Activated effector memory CD4-positive, alpha-beta T cell treated with Interleukin-2 at 50 U/mL for 16 hours (primary cell): ENCODE data around the gene SNED1.
A peak's percentile ranks its signal among the peaks of the same experiment; 100 is the strongest.

Experiments
- DNase-seq: peaks from one replicate; pipeline ENCODE4 v3.0.0-alpha.2; 2020

The SNED1 gene

DNA sequence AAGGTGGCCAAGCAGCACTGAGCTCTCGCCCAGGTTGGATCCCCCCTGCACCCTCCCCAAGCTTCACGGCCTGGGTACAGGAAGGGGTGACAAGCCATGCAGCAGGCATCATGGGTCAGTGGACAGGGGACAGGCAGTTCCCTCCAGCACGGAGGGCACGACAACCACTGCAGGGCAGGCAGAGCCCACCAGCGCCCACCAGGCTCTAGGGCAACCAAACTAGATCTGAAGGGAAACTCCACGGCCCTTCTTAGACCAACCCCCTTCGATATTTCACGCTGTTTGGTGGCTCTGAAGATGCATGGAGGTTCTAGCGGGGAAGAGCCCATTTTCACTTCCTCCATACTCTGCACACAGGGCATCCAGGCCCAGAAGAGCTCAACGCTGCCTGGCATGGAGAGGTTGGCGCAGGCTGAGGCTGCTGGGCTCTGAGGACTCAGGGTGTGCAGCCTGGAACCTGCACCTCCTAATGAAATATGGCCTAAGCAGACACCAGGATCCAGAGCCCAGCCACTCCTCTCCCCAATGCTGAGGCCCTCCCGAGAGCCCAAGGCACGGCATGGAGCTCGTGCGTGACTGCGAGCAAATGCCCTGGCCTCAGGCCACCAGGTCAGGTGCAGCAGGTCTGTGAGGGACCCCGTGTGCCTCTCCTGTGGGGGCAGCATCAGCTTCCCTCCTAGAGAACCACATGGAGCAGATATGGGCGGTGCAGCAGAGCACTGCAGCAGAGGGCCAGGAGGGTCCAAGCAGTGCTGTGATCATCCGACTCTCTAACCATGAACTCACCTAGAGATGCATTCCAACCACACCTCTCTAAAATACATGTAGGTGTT, 112.4 kb downstream of the SNED1 start:
- DNase-seq, result no peak

DNA sequence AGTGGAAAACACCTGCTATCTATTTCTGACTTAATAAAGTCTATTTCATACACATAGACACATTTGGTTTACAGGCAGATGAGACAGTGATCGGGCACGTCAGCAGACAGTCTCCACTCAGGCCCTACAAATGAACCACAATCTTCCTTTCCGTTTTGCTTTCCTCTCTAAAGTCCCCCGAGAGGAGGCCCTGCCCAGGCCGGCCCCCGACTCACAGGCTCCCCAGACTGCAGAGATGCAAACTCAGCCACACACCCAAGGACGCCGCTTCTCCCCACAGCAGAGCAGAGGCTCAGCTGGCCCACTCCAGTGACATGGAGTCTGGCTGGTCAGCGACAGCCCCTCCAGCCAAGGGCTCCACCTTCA, 113.0 kb downstream of the SNED1 start:
- DNase-seq, result no peak

DNA sequence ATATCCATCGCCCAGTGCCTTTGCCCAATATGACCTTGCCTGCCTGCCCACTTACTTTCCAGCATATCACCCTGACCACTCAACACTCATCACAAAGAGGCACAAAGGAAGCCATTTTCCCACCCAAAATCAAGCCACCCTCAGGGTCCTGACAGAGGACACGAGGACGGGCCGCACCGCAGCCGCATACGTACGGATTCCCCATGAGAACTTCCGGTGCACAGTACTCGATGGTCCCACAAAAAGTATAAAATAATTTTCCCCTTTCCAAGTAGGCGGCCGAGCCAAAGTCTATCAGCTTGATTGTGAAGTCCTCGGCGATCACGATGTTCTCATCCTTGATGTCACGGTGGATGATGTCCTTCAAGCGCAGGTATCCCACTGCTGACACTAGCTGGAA, 113.6 kb downstream of the SNED1 start:
- DNase-seq, result no peak

DNA sequence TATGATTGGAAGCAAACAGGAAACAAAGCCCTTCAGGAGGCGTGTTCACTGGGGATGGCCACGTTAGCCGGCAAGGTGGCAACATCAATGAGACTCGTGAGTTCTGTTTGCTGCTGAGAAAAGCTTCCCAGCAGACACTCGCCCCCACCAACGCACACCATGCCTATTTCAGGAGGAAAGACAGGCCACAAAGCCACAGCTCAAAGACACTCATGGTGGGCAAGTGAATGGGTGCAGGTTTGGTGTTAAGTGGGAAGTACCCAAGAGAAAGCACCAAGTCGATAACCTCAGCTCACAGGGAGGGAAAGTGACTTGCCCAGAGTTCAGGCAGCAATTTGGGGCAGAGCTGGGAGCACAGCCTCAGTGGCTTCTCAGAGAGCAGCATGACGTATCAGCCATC, 114.2 kb downstream of the SNED1 start:
- DNase-seq, result no peak

DNA sequence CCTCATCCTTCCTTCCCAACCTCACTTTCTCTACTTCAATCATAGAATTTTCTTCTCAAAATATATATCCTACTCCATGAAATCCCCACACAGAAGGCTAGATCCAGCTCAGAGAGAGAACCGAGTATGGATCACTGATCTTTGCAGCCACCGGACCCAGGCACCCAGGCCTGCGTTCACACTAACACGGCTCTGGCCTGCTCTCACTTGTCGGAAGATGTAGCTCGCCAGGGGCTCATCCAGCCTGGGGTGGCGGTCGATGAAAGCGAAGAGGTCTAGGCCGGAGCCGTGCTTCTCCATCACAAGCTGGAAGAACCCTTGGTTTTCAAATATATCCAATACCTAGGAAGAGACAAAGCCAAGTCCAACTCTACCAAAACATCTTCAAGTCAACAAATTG, 116.4 kb downstream of the SNED1 start:
- DNase-seq, result no peak

DNA sequence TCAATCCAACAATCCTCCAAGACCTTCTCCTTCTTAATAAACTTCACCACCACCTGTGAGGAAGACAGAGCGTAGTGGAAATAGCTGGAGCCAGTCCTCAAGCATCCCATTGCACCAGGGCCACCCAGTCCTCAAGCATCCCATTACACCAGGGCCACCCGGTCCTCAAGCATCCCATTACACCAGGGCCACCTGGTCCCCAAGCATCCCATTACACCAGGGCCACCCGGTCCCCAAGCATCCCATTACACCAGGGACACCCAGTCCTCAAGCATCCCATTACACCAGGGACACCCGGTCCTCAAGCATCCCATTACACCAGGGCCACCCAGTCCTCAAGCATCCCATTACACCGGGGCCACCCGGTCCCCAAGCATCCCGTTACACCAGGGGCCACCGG, 116.9 kb downstream of the SNED1 start:
- DNase-seq, result no peak

DNA sequence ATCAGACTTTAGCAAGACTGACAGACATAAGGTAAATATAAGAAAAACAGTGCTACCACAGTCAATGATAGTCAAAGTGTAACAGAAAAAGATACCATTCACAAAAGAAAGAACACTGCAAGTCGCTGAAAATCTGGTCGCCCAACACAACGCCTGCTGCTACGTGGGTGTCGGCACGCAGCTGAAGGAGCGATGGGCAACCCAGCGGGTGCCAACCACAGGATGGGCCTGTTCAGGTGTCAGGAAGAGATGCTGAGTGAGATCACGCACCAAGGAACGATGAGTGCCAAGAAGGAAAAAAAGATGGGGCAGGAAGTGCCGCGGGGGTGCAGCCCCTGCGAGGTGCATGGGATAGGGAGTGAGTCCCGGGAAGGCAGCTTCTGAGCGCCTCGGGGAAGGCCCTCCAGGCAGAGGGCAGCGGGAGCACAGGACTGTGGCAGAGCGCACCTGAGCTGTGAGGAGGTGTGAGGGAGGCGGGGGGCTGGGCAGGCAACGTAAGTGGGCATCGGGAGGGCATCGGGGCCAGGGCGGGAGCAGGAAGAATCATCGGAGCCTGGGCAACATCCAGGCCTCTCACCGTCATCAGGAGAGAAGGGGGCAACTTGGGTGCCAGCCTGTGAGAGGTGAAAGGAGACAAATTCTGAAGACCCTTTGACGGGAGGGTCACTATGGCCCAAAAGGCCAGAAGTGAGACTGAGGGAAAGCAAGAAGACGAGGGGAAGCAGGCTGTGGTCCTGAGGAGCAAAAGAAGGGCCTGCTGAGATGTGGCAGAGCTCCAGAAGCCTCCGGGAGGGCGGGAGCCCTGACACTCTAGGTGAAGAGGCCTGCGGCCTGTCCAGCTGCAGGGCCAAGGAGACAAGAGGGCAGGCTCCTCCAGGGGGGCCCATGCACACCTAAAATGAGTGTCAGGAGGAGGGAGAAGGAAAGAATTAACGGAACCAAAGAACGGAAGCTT, 118.5 kb downstream of the SNED1 start:
- DNase-seq, result no peak

DNA sequence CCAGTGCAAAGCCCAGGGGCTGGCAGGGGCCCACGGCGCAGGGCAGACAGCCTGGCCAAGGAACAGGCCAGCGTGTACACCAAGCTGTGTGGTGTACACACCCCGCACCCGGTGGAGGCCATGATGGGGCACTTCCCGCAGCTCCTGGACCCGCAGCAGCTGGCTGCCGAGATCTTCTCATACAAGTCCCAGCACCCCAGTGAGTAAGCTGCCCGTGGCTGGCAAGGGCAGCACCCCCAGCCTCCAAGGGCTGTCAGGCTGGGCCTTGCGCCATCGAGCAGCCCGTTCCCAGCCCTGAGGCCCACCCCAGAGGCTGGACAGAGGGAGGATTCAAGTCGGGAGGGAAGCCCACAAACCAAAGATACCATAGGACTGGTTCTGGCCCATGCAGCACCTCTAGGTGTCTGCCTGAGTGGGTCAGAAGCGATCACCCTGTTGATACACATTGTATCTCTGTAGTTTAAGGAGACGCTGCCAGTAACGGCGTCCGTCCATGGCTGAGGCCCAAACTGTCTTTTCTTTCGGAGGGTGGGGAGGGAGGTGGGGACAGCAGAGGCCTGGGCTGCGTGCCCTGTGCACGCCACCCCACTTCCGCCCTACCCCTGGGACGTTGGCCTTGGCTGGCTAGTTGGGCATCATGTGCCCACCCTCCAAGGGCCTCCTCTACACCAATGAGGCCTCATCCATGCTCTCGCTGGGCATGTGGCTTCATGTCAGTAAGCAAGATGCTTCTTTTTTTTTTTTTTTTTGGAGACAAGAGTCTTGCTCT, 120.5 kb downstream of the SNED1 start:
- no peak for DNase-seq

DNA sequence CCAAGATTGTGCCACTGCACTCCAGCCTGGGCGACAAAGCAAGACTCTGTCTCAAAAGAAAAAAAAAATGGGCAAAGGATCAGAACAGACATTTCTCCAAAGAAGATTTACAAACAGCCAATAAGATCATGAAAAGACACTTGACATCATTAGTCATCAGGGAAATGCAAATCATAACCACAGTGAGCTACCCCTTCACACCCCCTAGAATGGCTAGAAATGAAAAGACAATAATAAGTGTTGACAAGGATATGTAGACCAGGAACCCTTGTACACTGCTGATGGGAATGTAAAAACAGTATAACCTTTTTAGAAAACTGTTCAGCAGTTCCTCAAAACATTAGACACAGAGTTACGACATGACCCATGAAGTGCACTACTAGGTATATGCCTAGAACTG, 122.0 kb downstream of the SNED1 start:
- DNase-seq, result no peak

DNA sequence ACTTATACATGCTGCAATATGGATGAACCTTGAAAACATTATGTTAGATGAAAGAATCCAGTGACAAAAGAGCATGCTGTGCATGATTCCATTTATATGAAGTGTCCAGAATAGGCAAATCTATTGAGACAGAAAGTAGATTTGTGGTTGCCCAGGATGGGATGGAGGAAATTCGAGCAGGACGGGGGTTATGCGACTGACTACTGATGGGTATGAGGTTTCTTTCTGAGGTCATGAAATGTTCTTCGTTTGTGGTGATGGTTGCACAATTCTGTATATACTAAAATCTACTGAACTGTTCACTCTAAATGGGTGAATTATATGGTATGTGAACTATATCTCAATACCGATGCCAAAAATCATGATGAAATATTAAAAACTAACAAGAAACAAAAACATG, 122.6 kb downstream of the SNED1 start:
- no peak for DNase-seq

DNA sequence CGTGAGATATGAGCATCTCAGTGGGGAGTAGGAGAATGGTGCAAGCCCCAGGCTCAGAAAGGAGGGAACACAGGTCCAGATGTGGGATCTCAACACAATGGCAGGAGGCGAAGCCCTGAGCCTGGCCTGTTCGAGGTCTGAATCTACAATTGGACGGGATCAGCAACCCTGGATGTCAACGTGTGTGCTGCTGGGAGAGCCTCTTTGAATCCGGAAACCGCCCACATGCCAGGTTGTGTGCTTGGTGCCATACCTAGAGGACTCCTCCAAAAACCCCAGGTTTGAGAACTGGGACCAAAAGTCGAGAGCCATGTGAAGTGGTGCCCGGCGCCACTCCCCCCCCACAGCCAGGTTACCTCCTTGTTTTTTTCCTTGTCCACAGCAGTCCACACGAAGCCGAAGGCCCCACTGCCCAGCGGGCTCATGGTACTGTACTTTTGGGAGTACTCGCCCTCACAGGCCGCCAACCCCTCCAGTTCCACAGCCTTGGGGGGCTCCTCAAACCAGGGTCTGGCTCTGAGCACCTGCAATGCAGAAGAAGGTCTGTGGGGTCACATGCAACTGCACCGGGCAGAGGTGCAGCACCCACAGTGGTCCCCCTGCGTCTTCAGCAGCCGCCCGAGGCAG, 124.1 kb downstream of the SNED1 start:
- DNase-seq, result no peak

DNA sequence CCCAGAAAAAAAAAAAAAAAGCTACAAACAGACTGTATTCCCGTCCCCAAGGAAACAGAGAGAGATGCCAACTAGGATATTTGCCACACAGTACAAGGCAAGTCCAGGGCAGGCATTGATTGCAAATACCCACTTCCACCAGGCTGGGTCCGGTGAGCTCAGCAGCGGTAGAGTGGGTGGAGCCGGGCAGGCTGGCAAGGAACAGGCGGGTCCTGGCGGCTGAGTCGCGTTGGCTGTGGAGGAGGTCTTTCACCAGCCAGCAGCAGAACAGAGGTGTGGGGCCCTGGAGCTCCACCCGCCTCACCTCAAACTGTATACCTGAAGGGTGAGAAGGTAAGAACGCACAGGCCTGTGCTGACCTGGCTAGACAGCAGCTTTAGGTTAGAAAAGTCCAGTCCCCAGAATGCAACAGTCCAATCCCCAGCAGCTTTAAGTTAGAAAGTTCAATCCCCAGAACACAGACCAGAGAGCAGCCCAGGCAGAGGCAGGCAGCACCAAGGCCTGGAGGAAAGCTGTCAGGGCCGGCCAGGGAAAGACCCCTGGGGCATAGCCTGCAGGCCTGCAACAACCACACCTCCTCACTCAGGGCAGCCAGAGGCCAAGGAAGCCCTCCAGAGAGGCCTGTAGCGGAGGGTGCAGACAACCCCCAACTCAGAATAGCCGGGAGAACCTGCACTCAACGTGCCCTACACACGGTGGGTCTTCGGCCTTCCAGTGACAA, 125.6 kb downstream of the SNED1 start:
- peak; percentile 54 for DNase-seq

DNA sequence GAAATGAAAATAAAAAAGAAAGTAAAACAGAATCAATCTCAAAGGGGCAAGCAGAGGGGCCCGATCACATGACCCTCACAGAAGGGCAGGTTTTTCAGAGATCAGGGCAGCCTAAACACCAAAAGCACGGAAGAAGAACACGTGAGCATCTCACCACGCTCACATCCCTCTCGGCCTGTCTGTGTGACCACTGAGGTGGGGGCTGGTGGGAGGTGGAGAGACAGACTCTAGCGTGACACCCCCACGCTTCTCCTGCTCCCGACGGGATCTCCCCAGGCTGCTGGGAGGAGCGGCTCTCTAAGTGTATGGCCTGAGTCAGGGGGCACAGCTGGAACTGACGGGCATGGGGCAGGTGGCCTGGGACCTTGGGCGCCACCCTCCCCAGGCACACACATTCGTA, 127.2 kb downstream of the SNED1 start:
- DNase-seq, result no peak

DNA sequence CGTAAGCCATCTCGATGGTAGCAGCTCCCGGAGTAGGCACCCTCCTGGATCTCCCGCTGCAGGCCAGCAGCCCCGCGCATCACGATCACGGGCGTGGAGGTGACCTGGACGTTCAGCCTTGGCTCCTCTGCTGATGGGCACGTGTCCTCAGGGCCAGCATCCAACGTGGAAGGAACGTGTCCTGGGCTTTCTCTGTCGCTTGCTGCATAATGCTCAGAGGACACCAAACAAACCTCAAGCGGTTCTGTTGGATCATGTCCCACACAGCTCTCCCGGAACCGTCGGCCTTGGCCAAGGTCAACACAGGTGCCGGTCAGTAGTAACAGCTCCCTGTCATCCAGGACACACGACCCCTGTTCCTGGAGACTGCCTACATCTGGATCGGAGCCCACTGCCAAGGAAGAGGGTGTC, 127.8 kb downstream of the SNED1 start:
- DNase-seq, result no peak

DNA sequence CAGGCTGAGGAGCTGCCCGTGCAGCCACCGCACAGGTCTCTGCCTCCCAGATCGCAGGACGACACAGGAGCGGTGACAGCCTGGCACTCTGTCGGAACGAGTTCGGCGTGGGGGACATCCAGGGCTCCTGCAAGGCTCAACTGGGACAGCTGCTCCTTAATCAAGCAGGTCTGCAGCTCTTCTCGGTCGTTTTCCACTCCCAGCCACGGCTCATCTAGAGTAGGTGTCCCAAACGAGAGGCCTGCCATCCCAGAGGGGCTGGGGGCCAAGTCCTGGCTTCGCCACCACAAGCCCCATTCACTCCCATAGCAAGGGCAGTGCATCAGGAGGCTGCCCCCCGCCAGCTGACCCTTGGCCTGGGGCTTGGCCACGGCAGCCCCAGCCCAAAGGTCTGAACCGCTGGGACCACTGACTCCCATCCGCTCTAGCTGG, 128.4 kb downstream of the SNED1 start:
- DNase-seq, result no peak

DNA sequence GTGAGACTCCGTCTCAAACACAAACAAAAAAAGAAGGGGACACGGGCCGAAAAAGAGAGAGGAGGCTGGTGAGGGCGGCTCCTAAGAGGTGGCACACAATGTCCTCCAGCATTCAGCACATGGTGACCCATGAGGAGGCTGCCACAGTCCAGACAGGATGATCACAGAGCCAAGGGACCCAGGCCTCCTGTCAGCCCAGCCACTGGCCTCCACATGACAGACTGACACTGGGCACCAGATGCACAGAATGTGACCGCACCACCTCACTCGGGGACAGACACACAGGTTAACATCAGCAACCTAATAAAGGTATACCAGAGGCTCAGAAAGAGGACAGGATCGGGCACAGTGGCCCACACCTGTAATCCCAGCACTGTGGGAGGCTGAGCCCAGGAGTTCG, 129.8 kb downstream of the SNED1 start:
- no peak for DNase-seq

DNA sequence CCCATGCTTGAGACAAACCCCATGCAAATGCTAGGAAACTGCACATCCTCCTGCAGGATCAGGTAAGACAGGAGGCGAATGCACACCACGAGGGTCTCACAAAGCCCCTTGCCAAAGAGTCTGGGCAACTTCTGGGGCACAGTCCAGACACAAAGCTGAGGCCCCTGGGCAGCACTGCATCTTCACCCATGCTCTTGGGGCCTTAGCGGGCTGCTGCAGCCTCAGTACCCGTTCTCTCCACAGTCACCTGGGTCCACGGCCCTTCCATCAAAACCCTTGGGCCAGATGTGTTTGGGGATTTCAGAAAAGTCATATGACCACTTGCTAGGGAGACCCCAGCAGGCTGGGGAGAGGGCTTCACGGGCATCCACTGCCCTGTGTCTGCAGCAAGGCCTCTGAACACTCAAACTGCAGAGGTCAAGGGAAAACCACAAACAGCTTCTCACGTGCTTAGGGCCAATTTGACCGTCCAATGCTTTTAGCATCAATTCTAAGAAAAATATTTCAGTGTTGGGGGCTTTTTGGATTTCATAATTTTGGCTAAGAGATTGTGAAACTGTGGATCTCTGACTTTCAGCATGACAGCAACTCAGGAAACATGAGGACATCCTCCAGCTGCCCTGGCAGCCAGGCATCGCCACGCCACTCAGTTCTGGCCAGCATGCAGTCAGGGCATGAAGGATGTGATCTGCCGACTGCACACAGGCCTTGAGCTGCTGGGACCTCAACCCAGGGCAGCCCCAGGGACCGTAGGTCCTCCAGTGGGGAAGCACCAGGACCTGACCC, 130.9 kb downstream of the SNED1 start:
- DNase-seq, result no peak

DNA sequence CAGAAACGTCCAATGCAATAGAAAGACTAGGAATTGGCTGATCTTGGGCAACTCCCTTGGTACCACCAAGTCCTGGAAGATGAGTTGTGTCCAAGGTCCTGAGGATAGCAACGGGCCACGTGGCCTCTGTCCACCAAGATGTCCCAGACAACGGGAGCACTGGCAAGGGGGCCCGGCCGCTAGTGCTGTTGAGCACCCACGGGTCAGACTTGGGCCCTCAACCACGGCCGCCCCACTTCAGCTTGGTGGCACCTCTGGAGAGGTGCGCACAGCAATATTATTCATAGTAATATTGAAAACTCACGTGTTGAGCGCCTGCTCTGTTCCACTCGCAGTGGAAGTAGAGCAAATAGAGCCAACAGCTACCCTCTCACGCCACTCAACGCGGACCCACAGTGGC, 131.9 kb downstream of the SNED1 start:
- no peak for DNase-seq

DNA sequence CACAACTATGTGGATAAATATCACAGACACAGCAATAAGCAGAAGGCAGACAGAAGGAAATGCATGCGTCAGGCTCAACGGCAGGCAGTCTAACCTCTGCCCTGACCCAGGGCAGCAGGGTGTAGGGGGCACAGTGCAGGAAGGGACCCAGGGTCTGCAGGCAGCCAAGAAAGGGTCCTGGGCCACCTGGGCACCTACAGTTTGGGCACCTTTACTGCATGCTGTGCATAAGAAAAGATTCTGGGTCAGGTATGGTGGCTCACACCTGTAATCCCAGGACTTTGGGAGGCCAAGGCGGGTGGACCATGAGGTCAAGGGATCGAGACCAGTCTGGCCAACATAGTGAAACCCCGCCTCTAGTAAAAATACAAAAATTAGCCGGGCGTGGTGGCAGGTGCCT, 133.1 kb downstream of the SNED1 start:
- no peak for DNase-seq

DNA sequence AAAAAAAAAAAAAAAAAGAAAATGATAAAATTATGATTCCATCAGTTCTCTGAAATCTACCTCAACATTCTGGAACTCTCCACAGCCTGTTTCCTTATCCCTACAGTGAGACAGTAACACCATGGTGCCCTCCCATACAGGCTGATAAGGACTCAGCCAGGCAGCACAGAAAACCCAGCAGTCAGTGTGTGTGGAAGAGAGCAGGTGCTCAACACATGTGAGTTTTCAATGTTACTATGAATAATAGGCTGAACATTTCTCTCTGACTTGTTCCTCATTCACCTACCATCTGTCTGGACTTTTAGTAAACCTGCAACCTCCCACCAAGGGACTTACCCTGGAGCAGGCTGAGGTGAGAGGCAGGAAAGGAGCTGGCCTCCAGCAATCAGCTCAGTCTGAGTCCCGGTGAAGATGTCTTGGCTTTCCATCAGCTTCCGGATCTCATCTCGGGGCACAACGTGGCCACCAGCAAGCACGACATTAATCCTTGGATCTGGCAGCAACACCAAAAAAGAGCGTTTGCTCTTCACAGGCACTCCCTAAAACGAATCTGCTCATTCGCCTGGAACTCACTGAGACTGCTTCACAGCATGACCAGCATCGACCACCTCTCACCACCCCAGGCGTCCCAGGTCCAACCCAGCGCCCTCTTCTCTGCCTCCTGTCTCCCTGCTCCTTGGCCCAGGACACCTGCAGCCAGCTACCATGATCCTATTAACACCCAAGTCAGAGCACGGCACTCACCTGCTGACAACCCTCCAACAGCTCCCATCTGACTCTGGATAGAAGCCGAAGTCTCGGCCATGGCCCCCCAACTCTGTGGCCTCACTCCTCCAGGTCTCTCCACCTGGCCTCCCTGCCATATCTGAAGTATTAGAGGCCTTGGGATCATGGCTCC, 134.4 kb downstream of the SNED1 start:
- no peak for DNase-seq
